ENCODE measurements around the gene KDM4D.

GRCh38 chr11:95011376-95011775 is 37.9 kb downstream of the KDM4D start:
- no peak for TF ChIP-seq CTCF (conservative IDR thresholded peaks at IDR 0.05; ENCODE audit: low read depth, low read length)
- no peak for TF ChIP-seq EZH2phosphoT487 (IDR thresholded peaks at IDR 0.05; ENCODE audit: borderline replicate concordance, low read length)

Measured in PC-3 (cell line).